ENCODE data around the gene CALM1. TPM values are rescaled to one million over a fixed set of nuclear protein-coding genes. Genes with fewer than 3 reads are reported as not detected.

The CALM1 gene
- total and polyA plus RNA-seq, 10 of the 15 experiments (the other 5 are each of a cell fraction or from before 2014, with no cell fraction given): 110 to 729 (median 261) TPM

DNA sequence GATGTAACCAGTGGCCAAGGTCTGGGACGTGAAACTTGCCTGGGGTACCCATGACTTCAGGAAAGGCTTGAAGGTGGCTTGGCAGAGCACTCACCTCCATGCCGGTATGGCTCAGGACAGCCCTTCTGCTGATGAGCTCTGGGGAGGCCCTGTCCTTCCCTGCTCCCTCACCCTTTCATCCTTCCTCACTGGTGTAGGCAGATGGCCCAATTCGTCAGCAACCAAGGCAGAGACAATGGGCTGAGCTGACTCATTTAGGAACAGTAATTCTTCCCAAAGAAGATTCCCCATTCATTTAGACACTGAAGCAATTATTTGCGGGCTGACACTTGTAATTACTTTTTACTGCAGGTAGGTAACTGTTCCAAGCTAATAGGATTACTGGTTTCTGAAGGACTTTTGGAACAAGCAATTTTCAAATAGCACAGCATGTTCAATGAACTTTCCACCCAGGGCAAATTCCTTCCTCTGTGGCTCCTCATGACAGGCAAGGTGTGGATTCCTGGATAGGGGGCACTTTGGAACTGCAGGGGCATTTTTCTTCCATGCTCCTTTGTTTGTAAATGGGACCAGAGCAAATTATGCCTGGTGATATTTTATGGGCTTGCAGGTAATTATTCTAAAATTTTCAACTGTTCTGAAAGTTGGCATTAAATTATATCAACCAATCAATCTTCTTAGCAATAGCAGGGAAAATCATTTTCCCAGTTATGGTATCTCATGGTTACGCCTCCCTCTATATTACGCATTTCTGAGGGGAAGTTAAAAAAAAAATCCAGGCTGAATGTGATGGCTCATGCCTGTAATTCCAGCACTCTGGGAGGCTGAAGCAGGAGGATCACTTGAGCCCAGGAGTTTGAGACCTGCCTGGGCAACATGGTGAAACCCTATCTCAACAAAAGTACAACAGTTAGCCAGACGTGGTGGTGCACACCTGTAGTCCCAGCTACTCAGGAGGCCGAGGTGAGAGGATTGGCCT is 41.0 kb upstream of the CALM1 start:
- H3K9ac ChIP-seq (ENCODE audit: control insufficient read depth, insufficient read depth, low read length): no peak overlapping the region
- no peak overlapping the region for H3K4me2 ChIP-seq (ENCODE audit: control insufficient read depth, insufficient read depth)
- no TSS peak for BruUV-seq (replicated peaks)
- TF ChIP-seq SMC3 (IDR thresholded peaks at IDR 0.05; ENCODE audit: borderline replicate concordance, low read length) (no peak), BMI1 (IDR thresholded peaks at IDR 0.05; ENCODE audit: borderline replicate concordance) (no peak), EZH2 (IDR thresholded peaks at IDR 0.05; ENCODE audit: borderline replicate concordance, control insufficient read depth, low read depth, low read length) (no peak), IRF4 (IDR thresholded peaks at IDR 0.05; ENCODE audit: low read depth, low read length) (no peak), RELA (IDR thresholded peaks at IDR 0.05; ENCODE audit: borderline replicate concordance, partially characterized antibody) (no peak)
- FAIRE-seq (no peak), DNase-seq (ENCODE audit: low read depth, low spot score) (no peak), ATAC-seq (no peak)
- no peak overlapping the region for H3K4me3 ChIP-seq
- H3K27ac ChIP-seq (ENCODE audit: control insufficient read depth, insufficient read depth): no peak overlapping the region
- ChIA-PET RAD21 (ENCODE audit: unreplicated experiment) (no interaction called here), SMC1A (ENCODE audit: uncharacterized antibody, unreplicated experiment) (interaction anchor here (0.6 kb wide), 1 partner anchor 82 kb away, joined by 3 read pairs; no protein-coding TSS in a partner anchor), CTCF (no interaction called here), POLR2A (no interaction called here)
- no peaks in the 10 kb centered on the region for H4K20me1 ChIP-seq (ENCODE audit: control insufficient read depth, insufficient read depth)
- no peak overlapping the region for H2AFZ ChIP-seq (ENCODE audit: control insufficient read depth, low read depth, low read length)
- H3K4me1 ChIP-seq (ENCODE audit: control insufficient read depth, insufficient read depth, low read length): no peaks in the 10 kb centered on the region
- WGBS (ENCODE audit: insufficient coverage, insufficient replicate concordance, low lambda C conversion rate, missing lambda C conversion rate): 33% methylated on average over 7 of the region's 8 CpGs
- H3K9me3 ChIP-seq (replicated peaks; ENCODE audit: control insufficient read depth, insufficient read depth, low read length): no peaks in the 10 kb centered on the region
- no peaks in the 10 kb centered on the region for H3K79me2 ChIP-seq (ENCODE audit: control insufficient read depth, insufficient read depth, low read length)
- in situ Hi-C loops (cut with MboI) (no loop called here), intact Hi-C loops (cut with micrococcal nuclease; ENCODE audit: unreplicated experiment) (no loop called here)
- no peaks in the 10 kb centered on the region for H3K36me3 ChIP-seq (ENCODE audit: control insufficient read depth in 2 of 2, insufficient read depth in 2 of 2, low read length in 1 of 2)
- H3K27me3 ChIP-seq (replicated peaks in 1 of 2; ENCODE audit: control insufficient read depth in 2 of 2, insufficient read depth in 2 of 2, low read length in 1 of 2): no peaks in the 10 kb centered on the region

DNA sequence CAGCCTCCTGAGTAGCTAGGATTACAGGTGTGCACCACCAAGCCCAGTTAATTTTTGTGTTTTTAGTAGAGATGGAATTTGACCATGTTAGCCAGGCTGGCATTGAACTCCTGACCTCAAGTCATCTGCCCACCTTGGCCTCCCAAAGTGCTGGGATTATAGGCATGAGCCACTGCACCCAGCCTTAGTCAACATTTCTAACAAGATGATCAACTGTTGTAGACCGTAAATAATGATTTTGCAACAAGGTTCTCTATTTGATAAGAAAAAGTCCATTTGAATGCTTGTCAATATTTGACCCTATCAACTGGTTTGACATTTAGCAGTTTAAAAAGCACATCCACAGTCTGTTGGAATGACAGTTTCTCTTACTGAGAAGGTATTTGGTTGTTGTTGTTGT is 39.9 kb upstream of the CALM1 start:
- in situ Hi-C loops (cut with MboI) (no loop called here), intact Hi-C loops (cut with micrococcal nuclease; ENCODE audit: unreplicated experiment) (no loop called here)
- Histone ChIP-seq H3K4me1 (ENCODE audit: control insufficient read depth, insufficient read depth, low read length) (no peaks in the 10 kb centered on the region), H3K9me3 (replicated peaks; ENCODE audit: control insufficient read depth, insufficient read depth, low read length) (no peaks in the 10 kb centered on the region), H3K27ac (ENCODE audit: control insufficient read depth, insufficient read depth) (no peak overlapping the region), H3K4me3 (no peak overlapping the region), H3K9ac (ENCODE audit: control insufficient read depth, insufficient read depth, low read length) (no peak overlapping the region), H3K79me2 (ENCODE audit: control insufficient read depth, insufficient read depth, low read length) (no peaks in the 10 kb centered on the region), H4K20me1 (ENCODE audit: control insufficient read depth, insufficient read depth) (no peaks in the 10 kb centered on the region), H3K27me3 (replicated peaks in 1 of 2; ENCODE audit: control insufficient read depth in 2 of 2, insufficient read depth in 2 of 2, low read length in 1 of 2) (no peaks in the 10 kb centered on the region), H3K36me3 (ENCODE audit: control insufficient read depth in 2 of 2, insufficient read depth in 2 of 2, low read length in 1 of 2) (no peaks in the 10 kb centered on the region), H2AFZ (ENCODE audit: control insufficient read depth, low read depth, low read length) (no peak overlapping the region), H3K4me2 (ENCODE audit: control insufficient read depth, insufficient read depth) (no peak overlapping the region)
- CTCF ChIA-PET: no interaction called here
- ATAC-seq: no peak
- no TSS peak for BruUV-seq (replicated peaks)
- 85% methylated on average over 1 of the region's 1 CpG for WGBS (ENCODE audit: insufficient coverage, insufficient replicate concordance, low lambda C conversion rate, missing lambda C conversion rate)
- POLR2A ChIA-PET: no interaction called here
- RAD21 ChIA-PET (ENCODE audit: unreplicated experiment): no interaction called here
- no peak for DNase-seq (ENCODE audit: low read depth, low spot score)
- no peak for FAIRE-seq
- SMC1A ChIA-PET (ENCODE audit: uncharacterized antibody, unreplicated experiment): no interaction called here
- TF ChIP-seq NR2C1 (IDR thresholded peaks at IDR 0.05) (no peak), ZZZ3 (IDR thresholded peaks at IDR 0.05; ENCODE audit: control insufficient read depth, insufficient read length, low read depth) (no peak), CHD2 (IDR thresholded peaks at IDR 0.05; ENCODE audit: borderline replicate concordance, low read depth, low read length) (no peak), TBL1XR1 (IDR thresholded peaks at IDR 0.05; ENCODE audit: low read depth, low read length) (no peak), BCLAF1 (IDR thresholded peaks at IDR 0.05) (no peak)

Measured in GM12878 (cell line).